SKM-1 treated with dmso at 0.1 percent for 144 hours (cell line): Measurements from ENCODE around the gene TBC1D24.
A peak's percentile ranks its signal among the peaks of the same experiment; 100 is the strongest.

Experiments
- DNase-seq: peaks from one replicate; lab custom pipeline; 2025; ENCODE audit not compliant: unreplicated experiment; lab: John Stamatoyannopoulos, UW

The TBC1D24 gene

DNA sequence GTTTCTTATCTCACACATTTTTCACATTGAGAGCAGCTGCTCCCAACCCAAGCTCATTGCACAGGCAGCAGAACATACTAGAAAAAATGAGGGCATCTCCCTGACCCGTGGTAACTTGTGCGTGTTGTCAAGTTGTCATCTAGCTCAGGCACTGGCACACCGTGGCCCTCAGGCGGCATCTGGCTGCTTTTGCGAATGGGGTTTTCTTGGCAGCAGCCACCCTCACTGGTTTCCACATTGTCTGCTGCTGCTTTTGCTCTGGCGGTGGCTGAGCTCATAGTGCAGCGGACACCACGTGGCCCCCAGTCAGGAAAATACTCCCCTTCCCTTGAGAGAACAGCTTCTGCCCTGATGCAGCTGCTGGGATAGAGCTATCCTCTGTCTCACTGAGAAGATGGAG lies 24.4 kb upstream of the TBC1D24 start:
- no peak for DNase-seq

DNA sequence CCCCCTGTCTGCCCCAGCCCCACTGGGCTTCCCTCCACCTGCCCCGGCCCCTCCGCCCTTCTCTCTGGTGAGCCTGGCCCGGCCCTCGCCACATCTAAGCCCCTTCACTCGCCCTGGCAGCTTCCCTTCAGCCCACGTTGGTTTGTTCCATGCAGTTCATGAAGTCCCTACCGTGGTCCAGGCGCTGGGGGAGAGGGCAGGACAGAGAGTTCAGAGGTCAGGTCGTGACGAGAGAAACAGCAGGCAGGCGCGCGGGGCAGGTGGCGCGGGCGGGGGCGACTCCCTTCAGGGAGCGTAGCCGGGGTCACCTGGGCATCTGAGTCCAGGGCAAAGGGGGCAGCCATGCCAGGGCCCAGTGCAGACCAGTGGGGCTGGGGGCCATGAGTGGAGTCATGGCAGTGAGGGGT lies 23.9 kb upstream of the TBC1D24 start:
- no peak for DNase-seq

DNA sequence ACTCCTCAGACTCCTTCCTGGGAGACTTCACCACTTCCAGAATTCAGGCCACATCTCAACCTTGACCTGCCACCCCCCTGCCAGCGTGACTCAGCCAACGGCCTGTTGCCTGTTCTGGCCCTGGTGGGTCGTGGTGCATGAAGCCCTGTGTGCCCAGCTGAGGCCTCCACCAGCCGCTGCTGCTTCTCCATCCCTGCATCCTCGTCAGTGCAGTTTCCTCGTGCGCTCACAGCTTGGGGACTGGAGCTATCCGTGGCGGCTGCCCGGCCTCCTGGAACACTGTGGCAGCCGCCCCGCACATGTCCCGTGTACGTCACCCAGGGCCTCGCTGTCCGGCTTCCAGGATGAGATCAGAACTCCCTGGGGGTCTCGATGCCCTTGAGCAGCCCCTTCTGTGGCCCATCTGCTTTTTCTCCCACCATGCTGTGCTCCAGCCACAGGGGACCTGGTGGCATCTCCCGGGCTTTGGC lies 23.0 kb upstream of the TBC1D24 start:
- no peak for DNase-seq

DNA sequence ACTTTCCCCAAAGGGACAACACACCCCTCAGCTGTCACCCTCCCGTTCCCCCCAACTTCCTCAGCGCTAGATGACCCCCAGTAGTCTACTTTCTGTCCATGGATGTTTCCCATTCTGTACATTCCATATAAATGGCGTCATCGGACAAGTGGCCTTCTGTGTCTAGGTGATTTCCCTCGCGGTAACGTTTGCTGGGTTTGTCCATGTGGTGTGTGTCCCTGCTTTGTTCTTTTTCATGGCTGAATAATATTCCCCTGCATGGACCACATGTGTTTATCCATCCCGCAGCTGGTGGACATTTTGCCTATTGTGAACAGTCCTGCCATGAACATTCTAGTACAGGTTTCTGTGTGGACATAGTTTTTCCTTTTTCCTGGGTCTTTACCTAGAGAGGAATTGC lies 22.3 kb upstream of the TBC1D24 start:
- DNase-seq = no peak

DNA sequence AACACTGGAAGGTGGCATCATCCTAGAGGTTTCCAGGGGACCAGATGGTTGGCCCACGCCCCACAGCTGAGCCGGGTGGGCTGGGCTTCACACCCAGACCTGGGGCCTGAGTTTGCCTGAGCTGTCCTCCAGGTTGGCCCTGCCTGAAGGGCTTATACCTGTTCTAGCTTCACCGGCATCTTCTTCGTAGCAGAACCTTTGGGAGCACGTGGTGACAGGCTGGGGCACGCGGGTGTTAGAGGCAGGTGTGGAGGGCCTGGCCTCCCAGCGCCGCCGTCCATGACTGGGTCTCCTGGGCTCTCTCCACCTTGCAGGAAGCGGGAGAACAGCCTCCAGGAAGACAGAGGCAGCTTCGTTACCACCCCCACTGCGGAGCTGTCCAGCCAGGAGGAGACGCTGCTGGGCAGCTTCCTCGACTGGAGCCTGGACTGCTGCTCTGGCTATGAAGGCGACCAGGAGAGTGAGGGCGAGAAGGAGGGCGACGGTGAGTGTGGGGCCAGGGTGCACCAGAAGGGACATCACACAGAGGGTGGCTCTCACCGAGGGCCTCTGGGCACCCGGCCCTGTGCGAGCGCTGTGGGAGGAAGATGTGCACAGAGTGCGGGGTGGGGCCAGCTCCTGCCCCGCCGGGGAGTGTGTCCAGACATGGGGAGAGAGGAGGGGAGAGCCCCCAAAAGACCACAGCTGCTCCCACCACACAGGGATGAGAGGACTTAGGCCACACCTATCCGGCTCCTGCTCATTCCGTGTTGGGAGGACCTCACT lies 19.7 kb upstream of the TBC1D24 start:
- no peak for DNase-seq

DNA sequence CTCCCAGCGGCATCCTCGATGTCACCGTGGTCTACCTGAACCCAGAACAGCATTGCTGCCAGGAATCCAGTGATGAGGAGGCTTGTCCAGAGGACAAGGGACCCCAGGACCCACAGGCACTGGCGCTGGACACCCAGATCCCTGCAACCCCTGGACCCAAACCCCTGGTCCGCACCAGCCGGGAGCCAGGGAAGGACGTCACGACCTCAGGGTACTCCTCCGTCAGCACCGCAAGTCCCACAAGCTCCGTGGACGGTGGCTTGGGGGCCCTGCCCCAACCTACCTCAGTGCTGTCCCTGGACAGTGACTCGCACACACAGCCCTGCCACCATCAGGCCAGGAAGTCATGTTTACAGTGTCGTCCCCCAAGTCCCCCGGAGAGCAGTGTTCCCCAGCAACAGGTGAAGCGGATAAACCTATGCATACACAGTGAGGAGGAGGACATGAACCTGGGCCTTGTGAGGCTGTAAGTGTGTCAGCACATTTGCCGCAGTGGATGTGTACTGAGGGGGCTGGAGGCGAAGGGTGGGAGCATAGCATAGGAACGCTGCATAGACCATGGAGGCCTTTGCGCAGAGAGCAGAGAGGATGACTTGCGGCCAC lies 18.3 kb upstream of the TBC1D24 start:
- DNase-seq = no peak

DNA sequence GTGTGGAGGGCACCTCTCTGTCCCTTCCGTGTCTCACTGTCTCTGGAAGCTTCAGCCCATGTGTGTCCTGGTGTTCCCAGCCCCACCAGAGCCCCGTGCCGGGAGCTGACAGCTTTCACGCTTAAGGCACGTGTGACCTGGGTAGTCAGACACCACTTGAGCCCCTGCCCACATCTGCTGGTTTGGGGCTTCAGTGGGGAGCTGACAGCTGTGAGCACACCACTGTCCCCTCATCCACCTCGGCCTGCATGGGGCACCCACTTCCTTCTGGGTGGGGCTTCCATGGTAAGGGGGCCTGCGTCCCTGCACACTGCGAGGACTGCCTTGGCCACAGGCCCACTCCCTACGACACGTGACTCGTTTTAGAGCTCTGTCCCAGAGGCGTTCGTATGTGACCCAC lies 17.7 kb upstream of the TBC1D24 start:
- no peak for DNase-seq

DNA sequence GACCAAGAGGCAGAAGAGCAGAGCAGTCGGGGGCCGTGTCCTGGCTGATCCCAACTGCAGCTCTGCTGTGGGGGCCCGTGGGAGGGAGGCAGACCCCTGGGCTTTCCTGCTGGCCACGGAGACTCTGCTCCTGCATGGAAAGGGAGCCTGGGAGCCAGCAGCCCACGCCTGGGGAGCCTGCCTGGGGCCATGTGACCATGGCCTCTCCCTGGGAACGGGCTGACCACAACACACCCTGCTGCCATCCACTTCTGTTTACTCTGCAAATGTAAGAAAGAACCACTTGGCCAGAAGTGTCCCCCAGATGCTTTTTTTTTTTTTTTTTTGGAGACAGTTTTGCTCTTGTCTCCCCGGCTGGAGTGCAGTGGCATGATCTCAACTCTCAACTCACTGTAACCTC lies 17.0 kb upstream of the TBC1D24 start:
- no peak for DNase-seq

DNA sequence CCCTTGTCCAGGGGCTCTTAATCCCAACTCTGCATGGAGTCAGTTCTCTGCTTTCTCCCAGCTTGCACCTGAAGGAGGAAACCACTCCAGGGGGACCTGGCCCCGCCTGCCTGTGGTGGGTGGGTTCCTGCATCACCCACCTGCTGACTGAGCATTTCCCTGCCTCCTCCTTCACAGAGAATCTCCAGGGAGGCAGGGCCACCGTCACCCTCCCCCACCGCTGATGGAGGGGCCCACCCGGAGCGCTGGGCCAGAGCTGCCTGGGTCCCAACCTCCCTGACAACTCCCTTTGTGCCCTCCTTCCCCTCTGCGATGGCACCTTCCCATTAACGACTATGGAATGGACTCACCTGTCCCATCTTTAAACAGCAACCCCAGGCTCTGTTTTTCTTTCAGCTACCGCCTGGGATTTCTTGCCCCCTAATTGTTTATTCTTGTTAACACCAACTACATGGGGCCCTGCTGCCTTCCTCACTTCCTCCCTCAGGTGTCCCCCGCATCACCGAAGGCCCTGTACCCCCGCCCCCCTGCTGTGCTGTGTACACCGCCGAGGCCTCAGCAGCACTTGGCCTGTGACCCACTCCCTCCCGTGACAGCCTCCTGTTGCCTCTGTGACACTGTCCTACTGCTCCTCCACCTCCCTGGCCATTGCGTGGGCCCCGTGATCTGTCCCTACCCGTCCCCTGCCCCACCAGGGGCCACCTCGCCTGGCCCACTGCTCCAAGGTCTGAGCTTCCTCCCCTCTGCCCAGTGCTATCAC lies 15.9 kb upstream of the TBC1D24 start:
- no peak for DNase-seq

DNA sequence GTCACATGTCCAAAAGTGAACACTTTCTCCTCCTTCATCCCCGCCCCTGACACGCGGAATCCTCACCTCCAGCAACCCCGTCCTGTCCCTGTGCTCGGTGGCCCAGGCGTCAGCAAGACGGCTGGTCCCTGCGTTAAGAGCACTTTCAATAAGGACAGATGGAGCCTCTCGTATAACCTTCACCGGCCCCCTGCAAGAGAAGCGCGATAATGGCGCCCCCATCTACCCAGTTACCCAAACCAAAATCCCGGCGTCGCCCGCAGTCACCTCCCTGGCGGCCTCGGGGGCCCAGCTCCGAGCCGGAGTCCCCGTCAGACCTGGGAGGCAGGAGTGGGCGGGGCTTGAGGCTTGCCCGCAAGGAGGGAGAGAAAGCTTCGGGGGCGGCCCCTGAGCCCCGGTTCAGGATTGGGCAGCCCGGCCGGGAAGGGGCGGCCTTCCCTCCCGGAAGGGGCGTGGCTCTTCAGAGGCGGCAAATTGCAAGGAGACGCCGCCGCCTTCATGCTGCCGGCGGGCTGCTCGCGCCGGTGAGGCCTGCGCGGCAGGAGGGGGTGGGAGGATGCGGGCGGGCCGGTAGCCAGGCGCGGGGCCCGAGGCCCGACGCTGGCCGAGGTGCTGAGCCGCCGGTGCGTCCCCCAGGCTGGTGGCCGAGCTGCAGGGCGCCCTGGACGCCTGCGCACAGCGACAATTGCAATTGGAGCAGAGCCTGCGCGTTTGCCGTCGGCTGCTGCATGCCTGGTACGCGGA lies 15.1 kb upstream of the TBC1D24 start, which contains the start of gene TEDC2:
TEDC2 (plus strand) TSS at position 463 of the 744 bp plus-strand sequence; CDS start at position 499, 36 bp downstream.
- DNase-seq = peak; percentile 92

DNA sequence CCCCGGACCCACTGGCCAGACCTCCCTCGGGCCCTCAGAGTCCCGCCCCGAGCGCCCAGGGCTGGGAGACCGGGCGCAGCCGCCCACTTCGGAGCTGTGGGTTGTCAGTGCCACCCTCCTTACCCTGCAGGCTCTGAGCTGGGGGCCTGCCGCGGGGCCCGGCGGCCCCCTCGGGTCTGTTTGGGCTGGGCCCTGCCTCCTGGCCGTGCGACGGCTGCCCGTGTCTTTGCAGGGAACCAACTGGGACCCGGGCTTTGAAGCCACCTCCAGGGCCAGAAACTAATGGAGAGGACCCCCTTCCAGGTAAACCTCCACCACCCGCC lies 14.6 kb upstream of the TBC1D24 start:
- DNase-seq = no peak

DNA sequence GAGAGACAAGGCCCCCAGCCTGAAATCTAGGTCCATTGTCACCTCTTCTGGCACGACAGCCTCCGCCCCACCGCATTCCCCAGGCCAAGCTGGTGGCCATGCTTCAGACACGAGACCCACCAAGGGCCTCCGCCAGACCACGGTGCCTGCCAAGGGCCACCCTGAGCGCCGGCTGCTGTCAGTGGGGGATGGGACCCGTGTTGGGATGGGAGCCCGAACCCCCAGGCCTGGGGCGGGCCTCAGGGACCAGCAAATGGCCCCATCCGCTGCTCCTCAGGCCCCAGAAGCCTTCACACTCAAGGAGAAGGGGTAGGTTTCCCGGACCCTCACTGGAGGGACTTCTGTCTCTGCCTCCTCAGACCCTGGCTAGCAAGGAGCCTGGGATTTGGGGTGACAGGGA lies 14.0 kb upstream of the TBC1D24 start:
- no peak for DNase-seq

DNA sequence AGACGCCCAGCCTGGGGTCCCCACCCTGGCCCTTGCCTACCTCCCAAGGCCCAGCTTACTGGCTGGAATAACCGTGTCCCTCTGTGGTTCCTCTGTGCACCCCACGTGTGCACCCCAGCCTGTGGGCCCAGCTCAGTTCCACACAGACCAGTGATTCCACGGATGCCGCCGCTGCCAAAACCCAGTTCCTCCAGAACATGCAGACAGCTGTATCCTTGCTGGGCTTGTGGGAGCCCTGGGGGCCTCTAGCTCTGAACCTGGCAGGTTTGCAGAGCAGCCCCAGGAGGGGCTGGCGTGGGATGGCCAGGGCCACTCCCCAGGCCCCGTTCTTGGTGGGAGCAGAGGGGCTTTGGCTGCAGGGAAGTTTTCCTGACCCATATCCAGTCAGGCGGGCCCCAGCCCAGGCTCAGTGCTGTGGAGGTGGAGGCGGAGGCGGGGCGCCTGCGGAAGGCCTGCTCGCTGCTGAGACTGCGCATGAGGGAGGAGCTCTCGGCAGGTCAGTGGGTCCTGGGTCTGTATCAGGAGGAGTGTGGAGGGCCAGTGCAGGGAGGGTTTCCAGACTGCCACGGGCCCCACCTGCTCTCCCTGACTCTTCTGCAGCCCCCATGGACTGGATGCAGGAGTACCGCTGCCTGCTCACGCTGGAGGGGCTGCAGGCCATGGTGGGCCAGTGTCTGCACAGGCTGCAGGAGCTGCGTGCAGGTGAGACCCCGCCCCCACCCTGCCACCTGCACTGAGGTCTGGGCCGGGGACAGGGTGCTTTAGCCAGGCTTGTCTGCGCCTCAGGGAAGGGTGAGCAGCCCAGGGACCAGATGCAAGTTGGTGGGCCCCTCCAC lies 12.7 kb upstream of the TBC1D24 start:
- no peak for DNase-seq

DNA sequence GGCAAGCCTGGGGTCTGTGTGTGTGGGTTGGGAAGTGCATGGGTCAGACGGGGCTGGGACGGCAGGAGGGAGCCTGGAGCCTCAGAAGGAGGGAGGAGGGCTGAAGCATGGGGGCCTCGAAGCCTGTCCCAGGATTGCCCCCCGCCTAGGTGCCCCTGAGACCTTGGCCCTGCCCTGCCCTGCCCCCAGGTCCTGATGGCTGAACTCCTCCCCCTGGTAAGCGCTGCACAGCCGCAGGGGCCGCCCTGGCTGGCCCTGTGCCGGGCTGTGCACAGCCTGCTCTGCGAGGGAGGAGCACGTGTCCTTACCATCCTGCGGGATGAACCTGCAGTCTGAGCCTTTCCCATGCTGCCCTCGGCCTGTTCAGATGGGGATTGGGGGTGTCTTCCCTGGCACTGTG lies 10.6 kb upstream of the TBC1D24 start:
- DNase-seq = no peak

DNA sequence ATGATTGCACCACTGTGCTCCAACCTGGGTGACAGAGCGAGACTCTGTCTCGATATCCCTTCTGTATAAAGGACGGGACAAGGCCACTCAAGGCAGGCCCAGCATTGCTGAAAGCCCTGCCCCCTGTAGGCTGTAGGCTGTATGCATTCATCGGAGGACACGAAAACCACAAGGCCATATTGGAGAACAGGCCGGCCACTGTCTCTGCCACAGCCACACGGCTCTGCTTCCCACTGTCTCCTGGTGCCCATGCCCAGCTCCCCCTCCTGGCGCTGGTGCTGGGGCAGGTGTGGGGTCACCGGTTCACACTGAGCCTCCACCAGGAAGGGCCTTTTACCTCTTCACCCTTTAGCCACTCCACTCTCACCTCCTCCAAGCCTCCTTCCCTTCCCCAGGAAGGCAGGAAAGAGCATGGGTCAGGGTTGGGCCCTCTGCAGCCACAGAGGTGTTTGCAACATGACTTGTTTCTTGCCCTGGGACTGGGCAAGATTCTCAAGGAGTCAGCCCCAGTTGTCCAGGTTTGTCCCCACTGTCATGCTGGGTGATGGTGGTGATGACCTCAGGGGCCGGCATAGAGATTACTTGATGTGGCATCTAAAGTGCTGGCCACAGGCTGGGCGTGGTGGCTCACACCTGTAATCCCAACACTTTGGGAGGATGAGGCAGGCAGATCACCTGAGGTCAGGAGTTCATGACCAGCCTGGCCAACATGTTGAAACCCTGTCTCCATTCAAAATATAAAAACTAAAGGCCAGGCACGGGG lies 9.1 kb upstream of the TBC1D24 start:
- DNase-seq = peak; percentile 29

DNA sequence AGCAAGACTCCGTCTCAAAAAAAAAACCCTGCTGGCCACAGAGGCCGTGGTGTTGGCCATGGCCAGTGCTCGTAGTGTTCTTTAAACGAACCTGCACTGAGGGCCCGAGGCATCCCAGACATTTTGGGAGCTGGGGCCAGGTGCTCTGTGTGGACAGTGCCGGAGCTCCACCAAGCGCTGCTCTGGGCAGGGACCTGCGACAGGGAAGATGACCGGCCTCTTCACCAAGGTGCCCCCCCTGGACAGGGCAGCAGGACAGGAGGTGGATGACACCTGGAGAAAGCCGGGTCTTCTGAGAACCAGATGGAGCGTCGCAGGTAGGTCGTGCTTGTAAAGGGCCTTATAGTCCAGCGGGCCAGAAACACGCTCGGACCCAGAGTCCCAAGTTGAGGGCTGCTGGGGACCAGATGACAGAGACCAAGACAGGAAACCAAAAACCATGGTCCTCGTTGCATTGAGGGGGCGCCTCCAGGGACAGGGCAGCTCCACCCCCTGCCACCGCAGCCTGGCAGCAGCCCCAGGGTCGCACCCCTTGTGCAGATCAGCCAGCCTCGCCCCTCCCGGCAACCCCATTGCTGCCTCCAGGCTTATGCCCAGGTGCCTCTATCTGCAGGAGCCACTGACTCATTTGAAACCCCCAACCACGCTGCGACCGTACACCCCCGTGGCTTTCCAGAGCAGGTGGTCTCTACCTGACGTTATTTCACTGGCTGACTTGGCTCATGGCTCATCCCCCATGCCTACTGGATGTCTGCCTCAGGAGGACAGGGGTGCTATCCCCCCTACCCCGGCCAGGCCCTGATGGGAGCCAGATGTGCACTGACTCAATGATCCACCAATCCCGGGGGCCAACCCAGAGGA lies 8.0 kb upstream of the TBC1D24 start:
- no peak for DNase-seq

DNA sequence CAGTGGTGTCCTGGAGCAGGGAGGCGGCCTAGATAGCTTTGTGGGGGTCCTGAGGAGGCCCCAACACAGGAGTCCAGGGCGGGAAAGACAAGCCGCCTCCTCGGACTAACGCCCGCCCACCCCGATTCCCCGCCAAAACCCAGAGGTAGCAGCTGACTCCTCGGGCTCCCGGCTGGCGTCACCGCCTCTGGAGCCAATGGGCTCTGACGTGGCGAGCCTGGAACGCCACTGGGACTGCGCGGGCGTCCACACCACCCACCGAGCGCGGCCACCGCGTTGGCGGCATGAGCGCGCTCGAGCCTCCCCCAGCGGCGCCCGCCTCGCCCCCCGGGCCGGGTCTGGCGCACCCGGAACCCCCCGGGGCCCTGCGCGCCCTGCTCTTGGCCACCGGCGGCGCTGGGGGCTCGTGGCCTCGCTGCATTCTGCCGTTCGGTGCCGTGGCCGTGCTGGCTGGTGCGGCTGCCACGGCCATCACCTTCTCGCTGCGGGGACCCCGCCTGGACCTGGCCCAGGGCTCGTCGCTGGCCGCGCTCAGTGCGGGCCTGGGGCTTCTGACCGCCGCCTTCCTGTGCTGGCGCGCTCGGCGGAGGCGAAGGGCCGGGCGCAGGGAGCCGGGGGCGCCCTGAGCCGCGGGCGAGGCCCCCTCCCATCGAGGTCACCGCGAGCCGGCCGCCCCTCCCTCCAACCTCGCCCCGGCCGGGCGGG lies 7.2 kb upstream of the TBC1D24 start:
- no peak for DNase-seq

DNA sequence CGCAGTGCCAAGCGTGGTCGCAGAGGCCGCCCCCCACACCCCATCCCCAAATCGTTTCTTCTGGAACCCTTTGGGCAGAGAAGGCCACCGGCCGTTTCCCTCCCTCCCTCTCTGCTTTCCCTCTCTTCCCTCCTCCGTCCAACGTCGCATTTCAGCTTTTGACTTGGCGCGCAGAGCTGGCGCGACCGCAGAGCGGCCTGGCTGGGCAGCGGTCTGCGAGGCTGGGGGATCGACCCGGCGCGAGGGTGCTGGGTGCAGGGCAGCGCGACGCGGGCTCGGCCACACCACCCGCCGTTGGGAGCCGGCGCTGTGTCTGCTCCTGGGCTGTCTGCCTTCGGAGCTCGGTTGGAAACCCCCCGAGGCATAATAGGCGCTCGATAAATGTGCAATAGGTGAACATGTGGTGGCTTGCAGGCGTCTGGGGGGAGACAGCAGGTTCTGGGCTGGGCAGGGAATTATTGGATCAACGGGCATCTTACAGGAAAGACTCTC lies 6.6 kb upstream of the TBC1D24 start:
- no peak for DNase-seq
